ENCODE results near the gene YTHDF1. TPM values are rescaled to one million over a fixed set of nuclear protein-coding genes. Genes with fewer than 3 reads are reported as not detected.

The YTHDF1 gene
- polyA plus RNA-seq, 2 of the 4 experiments (the other 2 are of a cell fraction), result 31.8 to 37.9 TPM

- 62% methylated on average over 5 of the region's 15 CpGs for WGBS (ENCODE audit: missing lambda C conversion rate)
- H3K4me2 ChIP-seq, result no peak overlapping the region
Observed at GRCh38 chr20:63188641-63189321, 27.1 kb downstream of the YTHDF1 start.

DNA sequence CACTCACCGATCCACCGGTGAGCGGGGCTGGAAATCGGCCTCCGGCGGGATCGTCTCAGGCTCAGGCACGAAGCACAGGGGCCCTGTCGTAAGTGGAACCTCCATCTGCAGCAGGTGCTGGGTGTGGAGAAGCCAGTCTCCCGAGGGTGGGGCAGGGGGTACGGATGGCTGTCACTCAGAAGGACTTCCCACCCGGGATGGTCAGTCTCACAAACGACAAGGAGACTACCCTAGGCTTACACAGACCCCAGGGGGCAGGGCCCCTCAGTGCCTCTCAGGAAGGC, 27.8 kb downstream of the YTHDF1 start:
- 73% methylated on average over 13 of the region's 13 CpGs for WGBS (ENCODE audit: missing lambda C conversion rate)
- no peak for FAIRE-seq

More at GRCh38 chr20:63188641-63189321, 27.1 kb downstream of the YTHDF1 start:
- no peak for FAIRE-seq
- no peak for ATAC-seq
- no peak for DNase-seq (ENCODE audit: low read depth in 1 of 2, low spot score in 1 of 2)
- TF ChIP-seq SMC3 (IDR thresholded peaks at IDR 0.05) (no peak), RCOR1 (IDR thresholded peaks at IDR 0.05; ENCODE audit: low read depth, low read length) (no peak), KDM5A (IDR thresholded peaks at IDR 0.05) (no peak), SREBF2 (IDR thresholded peaks at IDR 0.05) (no peak), CHD2 (IDR thresholded peaks at IDR 0.05; ENCODE audit: low read length, partially characterized antibody) (no peak), KDM1A (IDR thresholded peaks at IDR 0.05; ENCODE audit: low read depth) (no peak), RFX5 (IDR thresholded peaks at IDR 0.05) (no peak), TP53 (CRISPR knock-in tag; IDR thresholded peaks at IDR 0.05) (no peak)
- TF ChIP-seq, protein P1, sequence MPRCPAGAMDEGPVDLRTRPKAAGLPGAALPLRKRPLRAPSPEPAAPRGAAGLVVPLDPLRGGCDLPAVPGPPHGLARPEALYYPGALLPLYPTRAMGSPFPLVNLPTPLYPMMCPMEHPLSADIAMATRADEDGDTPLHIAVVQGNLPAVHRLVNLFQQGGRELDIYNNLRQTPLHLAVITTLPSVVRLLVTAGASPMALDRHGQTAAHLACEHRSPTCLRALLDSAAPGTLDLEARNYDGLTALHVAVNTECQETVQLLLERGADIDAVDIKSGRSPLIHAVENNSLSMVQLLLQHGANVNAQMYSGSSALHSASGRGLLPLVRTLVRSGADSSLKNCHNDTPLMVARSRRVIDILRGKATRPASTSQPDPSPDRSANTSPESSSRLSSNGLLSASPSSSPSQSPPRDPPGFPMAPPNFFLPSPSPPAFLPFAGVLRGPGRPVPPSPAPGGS (IDR thresholded peaks at IDR 0.05), result no peak
- H3K9me3 ChIP-seq, result no peaks in the 10 kb centered on the region
- ChIA-PET CTCF (interaction anchor here (1.8 kb wide), 1 partner anchor 11 kb away, joined by 9 read pairs; no protein-coding TSS in a partner anchor), POLR2A (no interaction called here)
- no peak overlapping the region for H3K27ac ChIP-seq
- H3K4me3 ChIP-seq, result no peak overlapping the region
- peaks cover 16% of the 10 kb centered on the region for H3K4me1 ChIP-seq

More for the DNA sequence above, 27.8 kb downstream of the YTHDF1 start:
- DNase-seq (ENCODE audit: low read depth in 1 of 2, low spot score in 1 of 2) (no peak), ATAC-seq (no peak)
- POLR2A ChIA-PET, result no interaction called here
- H3K4me3 ChIP-seq, result no peak overlapping the region
- CTCF ChIA-PET, result interaction anchor here (0.7 to 1.1 kb wide), 3 partner anchors 10 to 194 kb away, joined by 3 to 4 read pairs (median 3); no protein-coding TSS in a partner anchor
- no peak for TF ChIP-seq JUNB (IDR thresholded peaks at IDR 0.05)
- no peak for TF ChIP-seq ESRRA (IDR thresholded peaks at IDR 0.05; ENCODE audit: borderline replicate concordance, low read length)
- no peak for TF ChIP-seq EHMT2 (IDR thresholded peaks at IDR 0.05; ENCODE audit: low read depth)
- no peak for TF ChIP-seq JUN (IDR thresholded peaks at IDR 0.05)
- TF ChIP-seq, protein P1 (IDR thresholded peaks at IDR 0.05), result no peak
- no peak for TF ChIP-seq FOSB (CRISPR knock-in tag; IDR thresholded peaks at IDR 0.05)
- TF ChIP-seq RCOR1 (IDR thresholded peaks at IDR 0.05; ENCODE audit: low read depth, low read length), result no peak
- no peak for TF ChIP-seq CBX2 (IDR thresholded peaks at IDR 0.05; ENCODE audit: borderline replicate concordance, low read depth)
- no peak for TF ChIP-seq SMC3 (IDR thresholded peaks at IDR 0.05)
- no peak for TF ChIP-seq USF2 (IDR thresholded peaks at IDR 0.05)
- TF ChIP-seq EHF (CRISPR knock-in tag; IDR thresholded peaks at IDR 0.05), result no peak
- no peak for TF ChIP-seq EP300 (IDR thresholded peaks at IDR 0.05)
- TF ChIP-seq HDAC2 (IDR thresholded peaks at IDR 0.05), result no peak
- no peak for TF ChIP-seq NFE2L2 (conservative IDR thresholded peaks at IDR 0.05; ENCODE audit: low read length)
- no peak for TF ChIP-seq KDM5A (IDR thresholded peaks at IDR 0.05)
- no peak for TF ChIP-seq ZFP36 (IDR thresholded peaks at IDR 0.05; ENCODE audit: borderline replicate concordance, partially characterized antibody)
- no peak for TF ChIP-seq HOXB5 (CRISPR knock-in tag; IDR thresholded peaks at IDR 0.05)
- no peak for TF ChIP-seq E2F6 (IDR thresholded peaks at IDR 0.05; ENCODE audit: borderline replicate concordance, low read depth)
- no peak for TF ChIP-seq CBX8 (IDR thresholded peaks at IDR 0.05)
- no peaks in the 10 kb centered on the region for H3K9me3 ChIP-seq
- peaks cover 16% of the 10 kb centered on the region for H3K4me1 ChIP-seq
- H3K4me2 ChIP-seq, result no peak overlapping the region
- H3K27ac ChIP-seq, result no peak overlapping the region
